Nephron progenitor cell (in vitro differentiated cells): ENCODE data around the gene NME1.

ENCODE experiments used
- DNase-seq: peaks from one replicate; pipeline ENCODE4 v3.0.0; 2021
- H3K27ac Mint-ChIP-seq: 2 replicates; pipeline ENCODE4 v1.8.0; 2021; ENCODE audit warnings: mild to moderate bottlenecking, moderate library complexity, mixed read lengths
- H3K27me3 Mint-ChIP-seq: 2 replicates; pipeline ENCODE4 v1.8.0; 2021; ENCODE audit warnings: mild to moderate bottlenecking, low read depth, mixed read lengths; ENCODE audit not compliant: poor library complexity
- H3K36me3 Mint-ChIP-seq: 2 replicates; pipeline ENCODE4 v1.8.0; 2021; ENCODE audit warnings: low read depth, mixed read lengths
- H3K4me1 Mint-ChIP-seq: 2 replicates; pipeline ENCODE4 v1.8.0; 2021; ENCODE audit warnings: mixed read lengths
- H3K4me3 Mint-ChIP-seq: 2 replicates; pipeline ENCODE4 v1.8.0; 2021; ENCODE audit warnings: mild to moderate bottlenecking, moderate library complexity, mixed read lengths
- H3K9me3 Mint-ChIP-seq: 2 replicates; pipeline ENCODE4 v1.8.0; 2021; ENCODE audit warnings: mild to moderate bottlenecking, moderate library complexity, mixed read lengths
- CTCF ChIP-seq: fragments of 200-600 bp; sonication (generic); IDR thresholded peaks from 2 replicates; pipeline ENCODE4 v1.5.0; 2021; ENCODE audit warnings: antibody characterized with exemption

NME1 gene

GRCh38 chr17:51155416-51155815 lies 2.1 kb downstream of the NME1 start:
- DNase-seq, result no peak
- no peak for TF ChIP-seq CTCF
- H3K36me3 Mint-ChIP-seq, result peaks cover 44% of the 10 kb centered on the region
- peaks cover 5% of the 10 kb centered on the region for H3K4me1 Mint-ChIP-seq
- no peaks in the 10 kb centered on the region for H3K9me3 Mint-ChIP-seq
- H3K27ac Mint-ChIP-seq, result no peak overlapping the region
- peaks cover 2% of the 10 kb centered on the region for H3K27me3 Mint-ChIP-seq
- H3K4me3 Mint-ChIP-seq, result no peak overlapping the region

- no peak for TF ChIP-seq CTCF
- H3K27me3 Mint-ChIP-seq, result peaks cover 5% of the 10 kb centered on the region
- peaks cover 5% of the 10 kb centered on the region for H3K4me1 Mint-ChIP-seq
- peaks cover 78% of the 10 kb centered on the region for H3K36me3 Mint-ChIP-seq
- no peak overlapping the region for H3K4me3 Mint-ChIP-seq
- DNase-seq, result no peak
- no peak overlapping the region for H3K27ac Mint-ChIP-seq
- H3K9me3 Mint-ChIP-seq, result no peaks in the 10 kb centered on the region
Measured at GRCh38 chr17:51159604-51160003, 6.2 kb downstream of the NME1 start.

GRCh38 chr17:51161541-51161940 lies 8.2 kb downstream of the NME1 start:
- no peak for TF ChIP-seq CTCF
- H3K27me3 Mint-ChIP-seq, result peaks cover 10% of the 10 kb centered on the region
- H3K4me3 Mint-ChIP-seq, result no peak overlapping the region
- no peaks in the 10 kb centered on the region for H3K9me3 Mint-ChIP-seq
- H3K4me1 Mint-ChIP-seq, result peaks cover 21% of the 10 kb centered on the region
- H3K36me3 Mint-ChIP-seq, result peaks cover 66% of the 10 kb centered on the region
- H3K27ac Mint-ChIP-seq, result no peak overlapping the region
- no peak for DNase-seq

GRCh38 chr17:51164911-51165679 lies 11.7 kb downstream of the NME1 start:
- Mint-ChIP-seq H3K36me3 (peaks cover 59% of the 10 kb centered on the region), H3K27ac (no peak overlapping the region), H3K4me3 (peak overlapping the region; percentile 96), H3K27me3 (peaks cover 10% of the 10 kb centered on the region), H3K9me3 (no peaks in the 10 kb centered on the region), H3K4me1 (peaks cover 28% of the 10 kb centered on the region)
- no peak for TF ChIP-seq CTCF
- DNase-seq, result peak; percentile 33

GRCh38 chr17:51165680-51166197 lies 12.4 kb downstream of the NME1 start:
- DNase-seq, result no peak

More at GRCh38 chr17:51165680-51166197, 12.4 kb downstream of the NME1 start:
- peaks cover 56% of the 10 kb centered on the region for H3K36me3 Mint-ChIP-seq
- peaks cover 28% of the 10 kb centered on the region for H3K4me1 Mint-ChIP-seq
- no peak for TF ChIP-seq CTCF
- peak overlapping the region; percentile 92 for H3K27ac Mint-ChIP-seq
- H3K27me3 Mint-ChIP-seq, result peaks cover 8% of the 10 kb centered on the region
- peak overlapping the region; percentile 96 for H3K4me3 Mint-ChIP-seq
- no peaks in the 10 kb centered on the region for H3K9me3 Mint-ChIP-seq
